Right ventricle myocardium inferior (tissue), 1 donor: Measurements from ENCODE around the gene E2F2. TPM values are rescaled to one million over a fixed set of nuclear protein-coding genes. Genes with fewer than 3 reads are reported as not detected.
"Not testable (repeated sequence)": the region's sequence is repeated elsewhere in the genome, so short reads cannot be mapped to it uniquely, and the experiment has no call there.

Source experiments
- ATAC-seq: fragments of 200-7000 bp; cut with Tn5 transposase; one replicate; pipeline ENCODE4 v1.9.1; 2020; ENCODE audit warnings: mild to moderate bottlenecking, moderate library complexity
- DNase-seq: peaks from one replicate; pipeline ENCODE4 v3.0.0; 2021; ENCODE audit errors: missing footprints
- intact Hi-C: fragments of 100-400 bp; cut with DNase I; formaldehyde crosslinking; loops from one replicate; pipeline ENCODE4 v1.11.0; 2022
- total RNA-seq: library from RNA; stranded (reverse); fragmentation: NEBNext Ultra II Directional; extraction: Animal tissue kit (Norgen Biotek cat#: 25700); gene quantifications from one replicate; pipeline ENCODE4 v1.2.1, GENCODE V29; 2021
- donor health status: DM: no; HTN: yes; CAD: no; lungs with severe emphysema.

Gene E2F2
- total RNA-seq, 1 donor from 2014 or later: 0.76 TPM

DNA sequence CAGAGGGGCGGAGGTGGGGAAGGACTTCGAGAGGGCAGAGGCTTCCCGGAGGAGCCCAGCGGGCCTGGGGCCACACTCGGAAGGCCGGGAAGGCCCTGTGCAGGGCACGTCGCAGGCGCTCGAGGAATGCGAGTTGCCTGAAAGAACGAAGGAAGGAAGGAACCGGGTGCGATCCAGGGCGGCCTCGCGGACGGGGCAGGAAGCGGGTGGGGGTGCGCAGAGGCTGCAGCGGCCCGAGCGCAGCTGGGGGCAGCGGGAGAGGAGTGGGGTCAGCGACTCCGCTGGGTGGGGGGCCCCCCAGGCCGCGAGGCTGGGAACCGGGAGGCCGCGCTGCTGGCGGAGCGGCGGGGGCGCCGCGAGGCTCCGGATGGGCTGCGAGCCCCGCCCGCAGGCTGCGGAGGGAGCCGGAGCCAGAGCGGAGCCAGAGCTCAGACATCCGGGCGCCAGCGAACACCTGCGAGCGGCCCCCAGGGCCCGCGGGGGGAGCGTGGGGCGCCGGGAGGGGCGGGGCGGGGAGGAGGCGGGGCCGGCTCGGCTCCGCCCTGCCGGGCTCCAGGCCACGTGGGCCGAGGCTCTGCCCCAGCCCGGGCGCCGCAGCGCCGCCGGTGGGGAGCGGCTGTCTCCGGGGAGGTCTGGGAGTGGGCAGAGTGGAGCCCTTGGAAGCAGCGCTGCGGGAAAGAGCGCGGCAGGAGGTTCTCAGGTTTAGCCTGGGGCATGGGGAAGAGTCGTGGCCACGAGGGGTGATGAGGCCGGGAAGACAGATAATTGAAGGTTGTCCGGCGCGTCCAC, 23.6 kb upstream of the E2F2 start:
- intact Hi-C loops: loop anchor here (2.0 to 10.0 kb wide), 2 partner anchors 24 to 360 kb away; partner anchors contain the start of gene CNR2
- peak; percentile 79 for ATAC-seq

DNA sequence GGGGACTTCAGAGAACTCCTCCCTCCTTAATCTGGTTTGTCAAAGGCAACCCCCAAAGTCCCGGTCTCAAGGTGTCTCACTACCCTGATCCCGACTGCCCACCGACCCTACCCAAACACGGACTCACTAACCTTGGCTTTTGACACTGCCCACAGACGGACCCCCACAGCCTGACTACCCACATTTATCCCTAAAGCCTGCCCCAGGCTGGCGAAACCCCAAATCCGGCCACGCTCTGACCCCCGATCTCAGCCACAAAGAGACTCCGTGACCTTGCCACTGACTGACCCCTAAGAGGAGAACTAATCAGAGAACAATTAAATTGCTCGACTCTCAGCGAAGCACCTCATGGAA, 23.1 kb upstream of the E2F2 start:
- DNase-seq (no peak), ATAC-seq (no peak)
- intact Hi-C loops: loop anchor here (2.0 to 10.0 kb wide), 2 partner anchors 25 to 361 kb away; partner anchors contain the start of gene CNR2

More for the DNA sequence above, 23.6 kb upstream of the E2F2 start:
- peak; percentile 88 for DNase-seq

DNA sequence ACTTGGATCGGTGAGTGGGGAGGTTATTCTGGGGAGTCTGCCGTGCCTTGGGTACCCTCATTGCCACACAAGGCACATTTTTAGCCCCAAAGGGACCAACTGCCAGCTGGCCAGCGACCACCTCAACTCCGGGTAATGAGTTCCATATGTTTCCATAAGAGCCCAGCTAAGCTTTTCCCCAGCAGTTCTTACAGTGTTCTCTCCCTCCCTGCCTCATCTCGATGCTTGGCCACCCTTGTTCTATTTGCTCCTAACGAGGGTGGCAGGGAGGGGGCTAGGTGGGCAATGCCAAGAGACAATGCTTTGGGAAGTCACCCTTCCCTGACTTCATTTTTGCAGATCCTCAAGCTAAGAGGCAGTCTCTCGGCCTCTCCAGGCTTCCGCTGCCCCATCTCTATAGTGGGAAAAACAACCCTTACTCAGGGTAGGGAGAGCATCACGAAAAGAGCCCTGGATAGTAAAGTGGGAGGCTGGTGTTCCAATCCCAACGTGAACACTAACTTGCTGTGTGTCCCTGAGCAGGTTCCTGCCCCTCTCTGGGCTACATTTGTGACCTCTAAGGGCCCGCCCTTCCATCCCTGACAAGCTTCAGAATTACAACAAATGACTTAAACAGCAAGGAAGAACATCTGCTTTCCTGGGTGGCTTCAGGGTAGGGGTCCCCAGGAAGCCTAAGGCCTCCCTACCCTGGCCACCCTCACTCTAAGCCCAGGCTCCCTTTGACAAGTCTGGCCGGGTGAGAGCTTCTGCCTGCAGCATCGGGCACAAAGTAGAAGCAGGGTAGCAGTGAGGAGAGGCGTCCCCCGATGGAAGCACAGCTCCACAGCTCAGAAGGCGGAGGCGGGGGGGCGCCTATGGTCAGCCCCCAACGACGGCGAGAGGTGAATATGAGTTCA, 22.4 kb upstream of the E2F2 start:
- intact Hi-C loops: loop anchor here (2.0 to 10.0 kb wide), 2 partner anchors 25 to 361 kb away; partner anchors contain the start of gene CNR2
- ATAC-seq: no peak
- DNase-seq: no peak

DNA sequence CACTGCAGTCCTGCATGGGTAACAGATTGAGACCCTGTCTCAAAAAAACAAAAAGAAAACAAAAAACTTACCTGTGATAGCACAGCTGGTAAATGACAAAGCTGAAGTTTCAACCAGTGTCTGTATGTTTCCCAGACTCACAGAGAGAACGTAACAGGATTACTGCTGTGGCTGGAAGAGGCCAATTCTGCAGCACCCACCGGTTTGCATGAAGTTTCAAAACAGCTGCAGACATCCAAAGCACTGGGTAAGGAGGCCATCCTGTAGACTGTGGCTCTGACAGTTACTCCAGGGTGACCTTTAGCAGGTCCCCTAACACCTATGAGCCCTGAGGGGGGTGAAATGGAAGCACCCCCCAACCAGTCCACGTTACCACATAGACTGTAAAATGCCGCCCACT, 20.8 kb upstream of the E2F2 start:
- DNase-seq (no peak), ATAC-seq (no peak)
- intact Hi-C loops: loop anchor here (10.0 kb wide), 1 partner anchor 363 kb away; the partner anchor contains the start of gene CNR2

DNA sequence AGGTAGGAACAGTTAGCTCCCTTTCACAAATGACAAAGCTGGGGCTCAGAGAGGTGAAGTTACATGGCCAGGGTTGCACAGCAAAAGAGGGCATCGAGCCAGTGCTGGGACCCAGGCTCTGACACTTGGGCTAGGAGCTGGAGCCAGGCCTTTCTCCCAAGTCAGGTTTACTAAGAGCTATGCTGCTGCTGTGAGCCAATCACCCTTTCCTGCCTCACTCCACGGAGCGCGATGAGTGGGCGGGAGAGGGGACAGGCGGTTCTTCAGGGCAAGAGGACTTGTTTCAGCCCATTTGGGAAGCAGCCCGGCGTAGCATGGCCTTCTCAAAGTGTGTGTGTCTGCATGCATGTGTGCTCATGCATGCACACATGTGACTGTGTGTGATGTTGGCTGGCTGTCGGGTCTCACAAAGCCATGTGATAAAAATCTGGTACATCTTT, 17.7 kb upstream of the E2F2 start:
- intact Hi-C loops: no loop called here
- ATAC-seq (peak; percentile 80), DNase-seq (peak; percentile 79)

DNA sequence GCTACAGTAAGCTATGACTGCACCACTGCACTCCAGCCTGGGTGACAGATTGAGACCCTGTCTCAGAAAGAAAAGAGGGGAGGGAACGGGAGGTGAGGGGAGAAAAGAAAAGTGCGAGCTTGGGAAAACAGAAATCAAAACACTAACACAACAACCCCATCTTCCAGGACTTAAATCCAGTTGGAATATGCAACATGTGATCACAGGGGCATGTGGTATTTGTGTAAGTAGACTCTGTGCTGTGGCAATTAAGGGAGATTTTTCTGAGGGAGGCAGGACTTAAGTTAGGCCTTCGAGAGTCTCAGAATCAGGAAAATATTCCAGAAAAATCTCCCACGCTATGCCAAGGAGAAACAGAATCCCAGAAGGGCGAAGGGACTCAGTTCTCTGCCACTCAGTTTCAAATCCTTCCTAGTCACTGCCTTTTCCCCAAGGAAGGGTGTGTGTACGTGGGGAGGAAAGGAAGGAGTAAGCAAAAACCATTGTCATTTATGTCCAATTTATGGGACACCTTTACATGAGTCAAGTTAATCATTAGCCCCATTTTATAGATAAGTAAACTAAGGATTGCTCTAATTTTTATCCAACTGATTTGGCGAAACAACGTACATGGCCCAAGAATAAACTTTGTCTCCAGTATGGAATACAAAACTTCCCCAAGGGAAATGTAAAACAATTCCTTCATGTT, 16.0 kb upstream of the E2F2 start:
- intact Hi-C loops: no loop called here
- DNase-seq: no peak
- no peak for ATAC-seq

DNA sequence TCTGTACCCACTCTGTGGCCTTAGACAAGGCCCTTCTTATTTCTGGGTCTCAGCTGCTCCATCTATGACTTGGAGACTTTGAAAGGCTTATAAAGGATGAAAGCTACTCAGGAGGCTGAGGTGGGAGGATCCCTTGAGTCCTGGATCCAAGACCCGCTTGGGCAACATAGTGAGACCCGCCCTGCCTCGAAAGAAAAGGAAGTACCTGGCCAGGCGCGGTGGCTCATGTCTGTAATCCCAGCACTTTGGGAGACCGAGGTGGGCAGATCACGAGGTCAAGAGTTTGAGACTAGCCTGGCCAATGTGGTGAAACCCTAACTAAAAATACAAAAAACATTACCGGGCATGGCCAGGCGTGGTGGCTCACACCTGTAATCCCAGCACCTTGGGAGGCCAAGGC, 14.8 kb upstream of the E2F2 start:
- ATAC-seq (no peak), DNase-seq (no peak)
- intact Hi-C loops: no loop called here

DNA sequence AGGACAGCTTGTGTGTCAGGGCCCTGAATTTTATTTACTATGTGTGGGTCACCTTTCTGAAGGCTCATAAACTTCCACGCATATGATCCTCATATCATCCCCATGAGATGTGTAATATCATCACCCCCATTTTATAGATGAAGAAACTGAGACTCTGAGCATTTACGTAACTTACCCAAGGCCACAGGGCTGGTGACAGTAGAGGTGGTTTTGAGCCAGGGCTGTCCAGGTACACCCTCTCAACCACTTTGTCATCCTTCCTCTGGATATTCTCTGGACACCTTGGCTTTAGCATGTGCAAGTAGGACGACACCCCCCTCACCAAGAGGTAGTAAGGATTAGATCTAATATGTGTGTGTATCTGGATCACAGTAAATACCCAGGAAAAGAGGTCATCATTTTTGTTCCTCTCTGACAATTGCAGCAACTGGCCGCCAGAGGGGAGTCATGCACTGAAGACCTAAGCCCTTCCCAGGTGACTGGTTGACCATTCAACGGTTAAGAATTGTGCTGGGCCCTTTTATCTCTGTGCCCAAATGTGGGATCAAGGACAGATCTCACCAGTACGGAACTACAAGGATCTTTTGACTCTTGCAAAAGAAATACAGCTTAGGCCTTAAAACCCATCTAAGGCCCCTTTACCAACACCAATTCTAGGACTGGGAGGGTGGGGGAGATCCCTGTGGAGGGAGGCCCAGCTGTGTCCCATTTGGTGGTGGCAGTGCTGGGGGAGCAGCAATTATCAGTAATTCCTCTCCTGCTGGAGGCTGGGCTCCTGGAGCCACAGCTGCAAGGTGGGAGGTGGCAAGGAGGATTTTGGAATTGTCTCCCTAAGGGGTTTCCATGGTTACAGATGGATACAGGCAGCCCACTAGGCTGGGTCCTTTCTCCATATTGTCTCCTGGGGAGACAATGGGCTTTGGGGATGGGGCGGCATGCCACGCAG, 13.7 kb upstream of the E2F2 start:
- DNase-seq (peak; percentile 89), ATAC-seq (peak; percentile 67)
- intact Hi-C loops: loop anchor here (1.0 kb wide), 1 partner anchor 93 kb away; no protein-coding TSS in a partner anchor

DNA sequence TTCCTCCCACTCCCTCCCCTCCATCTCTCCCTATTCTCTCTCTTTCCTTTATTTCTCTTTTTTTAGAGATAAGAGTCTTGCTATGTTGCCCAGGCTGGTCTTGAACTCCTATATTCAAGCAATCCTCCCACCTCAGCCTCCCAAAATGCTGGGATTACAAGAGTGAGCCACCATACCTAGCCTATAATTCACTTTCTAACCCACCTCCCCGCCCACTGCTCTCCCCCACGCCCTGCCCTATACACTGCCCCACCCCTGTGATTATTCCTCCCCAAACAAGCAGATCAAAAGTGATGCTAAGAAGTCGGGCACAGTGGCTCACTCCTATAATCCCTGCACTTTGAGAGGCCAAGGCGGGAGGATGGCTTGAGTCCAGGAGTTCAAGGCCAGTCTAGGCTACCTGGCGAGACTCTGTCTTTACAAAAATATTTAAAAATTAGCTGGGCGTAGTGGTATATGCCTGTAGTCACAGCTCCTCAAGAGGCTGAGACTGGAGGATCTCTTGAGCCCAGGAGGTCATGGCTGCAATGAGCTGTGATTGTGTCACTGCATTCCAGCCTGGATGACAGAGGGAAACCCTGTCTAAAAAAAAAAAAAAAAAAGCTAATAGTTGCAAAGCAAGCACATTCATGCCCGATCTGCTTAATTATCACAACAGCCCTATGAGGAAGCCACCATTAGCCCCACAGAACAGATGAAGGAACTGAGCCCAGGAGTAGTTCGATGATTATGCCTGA, 12.8 kb upstream of the E2F2 start:
- no peak for DNase-seq
- ATAC-seq: no peak
- intact Hi-C loops: loop anchor here (1.0 kb wide), 1 partner anchor 93 kb away; no protein-coding TSS in a partner anchor

DNA sequence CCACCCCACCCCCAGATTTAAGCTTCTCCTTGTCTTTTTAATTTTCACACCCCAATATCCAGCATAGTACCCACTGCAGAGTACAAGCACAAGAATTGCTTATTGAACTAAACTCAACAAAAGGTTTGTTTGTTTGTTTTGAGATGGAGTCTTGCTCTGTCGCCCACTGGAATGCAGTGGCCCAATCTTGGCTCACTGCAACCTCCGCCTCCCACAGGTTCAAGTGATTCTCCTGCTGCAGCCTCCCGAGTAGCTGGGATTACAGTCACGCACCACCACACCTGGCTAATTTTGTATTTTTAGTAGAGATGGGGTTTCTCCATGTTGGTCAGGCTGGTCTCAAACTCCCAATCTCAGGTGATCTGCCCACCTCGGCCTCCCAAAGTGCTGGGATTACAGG, 11.9 kb upstream of the E2F2 start:
- DNase-seq, ATAC-seq, intact Hi-C loops: not testable (repeated sequence)

DNA sequence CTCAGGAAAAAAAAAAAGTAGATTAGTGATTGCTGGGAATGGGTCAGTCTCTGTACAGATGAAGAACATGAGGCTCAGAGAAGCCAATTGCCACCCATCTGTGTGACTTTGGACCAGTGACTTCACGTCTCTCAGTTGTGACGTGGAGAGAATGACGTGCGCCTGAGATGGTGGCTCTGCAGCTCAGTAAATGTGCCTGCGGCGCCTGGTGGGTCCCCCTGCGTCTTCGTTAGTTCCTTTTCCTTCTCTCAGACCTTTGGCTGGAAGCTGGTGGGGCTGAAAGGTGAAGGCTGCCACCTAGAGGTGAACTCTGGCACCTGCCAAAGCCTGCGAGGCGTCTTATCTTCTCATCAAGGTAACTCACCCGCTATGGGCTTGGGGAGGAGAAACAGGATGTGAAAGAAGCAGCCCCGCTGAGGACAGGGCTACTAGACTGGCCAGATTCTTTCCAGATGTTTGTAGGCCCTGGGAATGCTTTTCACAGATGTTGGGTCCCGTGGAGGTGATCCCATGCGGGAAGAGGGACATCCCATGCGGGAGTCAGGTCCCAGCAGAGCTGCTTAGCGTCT, 8.7 kb upstream of the E2F2 start:
- ATAC-seq (peak; percentile 87), DNase-seq (peak; percentile 91)
- intact Hi-C loops: loop anchor here (1.0 to 10.0 kb wide), 2 partner anchors 42 to 195 kb away; partner anchors contain the start of gene HNRNPR

DNA sequence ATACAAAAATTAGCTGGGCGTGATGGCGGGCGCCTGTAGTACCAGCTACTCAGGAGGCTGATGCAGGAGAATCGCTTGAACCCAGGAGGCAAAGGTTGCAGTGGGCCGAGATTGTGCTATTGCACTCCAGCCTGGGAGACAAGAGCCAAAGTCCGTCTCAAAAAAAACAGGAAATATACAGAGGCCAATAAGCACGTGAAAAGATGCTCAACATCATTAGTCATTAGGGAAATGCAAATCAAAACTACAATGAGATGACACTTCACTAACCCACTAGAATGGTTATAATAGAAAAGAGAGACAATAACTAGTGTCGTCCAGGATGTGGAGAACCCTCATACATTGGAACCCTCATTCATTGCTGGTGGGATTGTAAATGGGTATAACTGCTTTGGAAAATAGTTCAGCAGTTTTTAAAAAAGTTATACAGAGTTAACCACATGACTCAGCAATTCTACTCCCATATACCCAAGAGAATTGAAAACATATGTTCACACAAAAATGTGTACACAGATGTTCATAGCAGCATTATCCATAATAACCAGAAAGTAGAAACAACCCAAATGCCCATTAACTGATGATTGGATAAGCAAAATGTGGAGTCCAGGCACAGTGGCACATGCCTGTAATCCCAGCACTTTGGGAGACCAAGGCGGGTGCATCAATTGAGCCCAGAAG, 6.4 kb upstream of the E2F2 start:
- DNase-seq (no peak), ATAC-seq (no peak)
- intact Hi-C loops: loop anchor here (10.0 kb wide), 1 partner anchor 193 kb away; the partner anchor contains the start of gene HNRNPR

DNA sequence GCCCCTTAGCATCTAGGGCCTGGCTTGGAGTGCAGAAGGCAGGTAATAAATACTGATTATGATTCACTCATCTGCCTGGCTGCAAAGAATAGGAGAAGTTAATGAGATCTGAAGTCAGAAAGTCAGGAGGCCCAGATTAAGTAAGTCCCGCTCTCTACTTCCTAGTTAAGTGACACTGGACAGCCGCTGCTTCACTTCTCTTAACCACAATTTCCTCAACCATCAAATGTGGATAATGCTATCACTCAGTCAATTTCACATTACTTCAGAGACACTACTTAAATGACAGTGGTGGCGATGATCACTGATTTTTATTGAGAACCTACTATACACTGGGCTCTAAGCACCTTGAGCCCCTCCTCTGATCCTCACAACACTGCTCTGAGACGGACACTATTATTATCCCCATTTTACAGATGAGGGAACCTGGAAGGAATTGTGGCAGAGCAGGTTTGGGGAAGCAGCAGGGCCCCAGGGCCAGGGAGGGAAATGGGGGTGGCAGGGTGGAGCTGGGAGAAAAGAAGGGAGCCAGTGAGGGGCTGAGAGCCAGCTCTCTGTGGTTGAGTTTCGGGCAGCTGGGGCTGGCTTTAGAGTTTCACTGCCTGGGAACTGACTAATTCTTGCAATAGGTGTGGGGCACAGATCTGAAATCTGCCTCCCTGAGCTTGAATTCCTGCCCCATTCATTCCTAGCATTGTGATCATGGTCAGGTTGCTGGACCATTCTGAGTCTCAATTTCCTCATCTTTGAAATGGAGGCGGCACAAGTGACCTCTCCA, 2.4 kb upstream of the E2F2 start:
- intact Hi-C loops: loop anchor here (10.0 kb wide), 1 partner anchor 189 kb away; the partner anchor contains the start of gene HNRNPR
- ATAC-seq (no peak), DNase-seq (no peak)

DNA sequence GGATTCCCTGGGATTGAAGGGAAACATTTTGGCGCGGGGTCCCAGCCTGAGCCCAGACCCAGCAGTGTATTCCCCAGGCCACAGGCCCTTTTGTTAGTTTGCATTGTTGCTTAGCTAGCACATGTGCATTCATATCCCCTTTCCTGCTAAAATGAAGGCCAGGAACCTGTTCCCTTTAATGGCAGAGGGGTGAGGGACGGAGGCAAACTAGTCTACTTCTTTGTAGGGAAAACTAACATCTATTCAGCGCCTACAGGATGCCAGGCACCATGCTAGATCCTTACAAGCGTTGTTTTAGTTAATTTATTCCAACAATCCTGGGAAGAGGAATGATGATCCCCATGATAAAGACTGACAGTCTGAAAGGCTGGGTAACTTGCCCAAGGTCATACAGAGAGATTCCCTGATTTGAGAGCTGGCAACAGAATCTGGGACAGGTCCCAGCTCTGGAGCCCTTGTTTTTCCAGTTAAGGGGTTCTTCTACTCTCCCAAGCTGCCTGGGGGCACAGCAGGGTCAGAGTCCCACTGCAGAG, 595 bp upstream of the E2F2 start:
- DNase-seq (no peak), ATAC-seq (no peak)
- intact Hi-C loops: loop anchor here (10.0 kb wide), 1 partner anchor 187 kb away; the partner anchor contains the start of gene HNRNPR
